Esophagus muscularis mucosa (tissue), 4 donors: ENCODE results near the gene LGI1.

Experiments used
- EP300 ChIP-seq: sonication (generic); formaldehyde crosslinking; IDR thresholded peaks from one replicate; pipeline ENCODE4 v1.6.1; 2017; ENCODE audit warnings: antibody characterized with exemption
- POLR2A ChIP-seq: fragments of 450-650 bp; IDR thresholded peaks from one replicate; pipeline ENCODE4 v1.6.1; 2017; ENCODE audit warnings: antibody characterized with exemption, moderate library complexity, mild to moderate bottlenecking, low read depth
- POLR2AphosphoS5 ChIP-seq, 2 donors: sonication (generic); formaldehyde crosslinking; IDR thresholded peaks; one replicate each; pipeline ENCODE4 v1.6.1; 2017; ENCODE audit warnings: antibody characterized with exemption in 2 of 2
- TF ChIP-seq, protein P1 (sequence below), 3 experiments: fragments of 200-600 bp in 2 of 3; fragments of 450-650 bp in 1 of 3; sonication (generic) in 2 of 3; IDR thresholded peaks; one replicate each; pipeline ENCODE4 v1.5.1; 2017 to 2019; ENCODE audit warnings: antibody characterized with exemption in 3 of 3, mild to moderate bottlenecking in 2 of 3, moderate library complexity in 1 of 3

DNA sequence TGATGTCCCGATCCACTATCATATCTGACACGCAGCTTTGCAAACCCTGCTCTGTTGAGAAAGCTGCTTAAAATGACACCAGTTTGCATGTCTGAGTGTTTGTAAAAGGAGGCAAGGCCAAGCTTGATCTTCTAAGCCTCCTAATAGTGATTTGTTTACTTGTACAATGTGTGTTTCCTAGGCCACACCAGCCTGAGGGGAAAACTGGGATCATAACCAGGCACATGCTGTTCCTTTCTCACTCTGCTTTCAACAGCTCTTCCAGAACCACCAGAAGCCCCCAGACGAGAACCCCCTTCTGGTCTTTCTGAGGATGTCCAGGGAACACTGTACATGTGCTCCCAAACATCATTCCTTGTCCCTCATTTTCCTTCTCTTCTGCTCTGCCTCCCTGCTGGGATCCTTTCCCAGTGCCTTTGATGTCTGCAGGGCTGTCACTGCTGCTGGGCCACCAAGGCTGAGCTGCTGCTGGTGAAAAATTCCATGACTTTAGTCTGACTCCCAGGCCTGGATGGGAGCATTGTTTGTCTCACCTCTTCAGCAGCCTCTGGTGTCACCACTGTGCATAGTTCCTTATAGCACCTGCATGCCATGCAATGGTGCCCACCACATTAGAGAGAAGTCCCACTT, 4.0 kb upstream of the LGI1 start:
- TF ChIP-seq POLR2A (no peak), POLR2AphosphoS5 (IDR thresholded peaks at IDR 0.05) (no peak), EP300 (no peak)
- TF ChIP-seq, protein P1, sequence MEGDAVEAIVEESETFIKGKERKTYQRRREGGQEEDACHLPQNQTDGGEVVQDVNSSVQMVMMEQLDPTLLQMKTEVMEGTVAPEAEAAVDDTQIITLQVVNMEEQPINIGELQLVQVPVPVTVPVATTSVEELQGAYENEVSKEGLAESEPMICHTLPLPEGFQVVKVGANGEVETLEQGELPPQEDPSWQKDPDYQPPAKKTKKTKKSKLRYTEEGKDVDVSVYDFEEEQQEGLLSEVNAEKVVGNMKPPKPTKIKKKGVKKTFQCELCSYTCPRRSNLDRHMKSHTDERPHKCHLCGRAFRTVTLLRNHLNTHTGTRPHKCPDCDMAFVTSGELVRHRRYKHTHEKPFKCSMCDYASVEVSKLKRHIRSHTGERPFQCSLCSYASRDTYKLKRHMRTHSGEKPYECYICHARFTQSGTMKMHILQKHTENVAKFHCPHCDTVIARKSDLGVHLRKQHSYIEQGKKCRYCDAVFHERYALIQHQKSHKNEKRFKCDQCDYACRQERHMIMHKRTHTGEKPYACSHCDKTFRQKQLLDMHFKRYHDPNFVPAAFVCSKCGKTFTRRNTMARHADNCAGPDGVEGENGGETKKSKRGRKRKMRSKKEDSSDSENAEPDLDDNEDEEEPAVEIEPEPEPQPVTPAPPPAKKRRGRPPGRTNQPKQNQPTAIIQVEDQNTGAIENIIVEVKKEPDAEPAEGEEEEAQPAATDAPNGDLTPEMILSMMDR (IDR thresholded peaks at IDR 0.05): no peak
